ENCODE data around the gene PLCD3. TPM values are rescaled to one million over a fixed set of nuclear protein-coding genes. Genes with fewer than 3 reads are reported as not detected.

PLCD3 gene
- total and polyA plus RNA-seq, 9 of the 15 experiments (the other 6 are each of a cell fraction or from before 2014, with no cell fraction given): 0.20 to 22.6 (median 7.5) TPM

DNA sequence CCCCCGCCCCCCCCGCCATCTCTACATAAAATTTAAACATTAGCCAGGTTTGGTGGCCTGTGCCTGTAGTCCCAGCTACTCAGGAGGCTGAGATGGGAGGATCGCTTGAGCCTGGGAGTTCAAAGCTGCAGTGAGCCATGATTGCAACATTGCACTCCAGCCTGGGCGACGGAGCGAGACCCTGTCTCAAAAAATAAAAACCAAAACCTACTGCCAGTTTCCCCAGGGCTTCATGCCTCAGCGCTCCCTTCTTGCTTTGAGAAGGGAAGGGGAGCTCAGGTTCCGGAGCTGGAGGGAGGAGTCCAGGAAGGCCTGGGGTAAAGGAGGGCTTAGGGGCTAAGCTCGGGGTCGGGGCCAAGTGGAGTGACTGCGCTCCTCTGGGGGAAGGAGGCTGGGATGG, 20.5 kb downstream of the PLCD3 start (continued):
- TF ChIP-seq ZHX1 (conservative IDR thresholded peaks at IDR 0.05; ENCODE audit: low read length): no peak

DNA sequence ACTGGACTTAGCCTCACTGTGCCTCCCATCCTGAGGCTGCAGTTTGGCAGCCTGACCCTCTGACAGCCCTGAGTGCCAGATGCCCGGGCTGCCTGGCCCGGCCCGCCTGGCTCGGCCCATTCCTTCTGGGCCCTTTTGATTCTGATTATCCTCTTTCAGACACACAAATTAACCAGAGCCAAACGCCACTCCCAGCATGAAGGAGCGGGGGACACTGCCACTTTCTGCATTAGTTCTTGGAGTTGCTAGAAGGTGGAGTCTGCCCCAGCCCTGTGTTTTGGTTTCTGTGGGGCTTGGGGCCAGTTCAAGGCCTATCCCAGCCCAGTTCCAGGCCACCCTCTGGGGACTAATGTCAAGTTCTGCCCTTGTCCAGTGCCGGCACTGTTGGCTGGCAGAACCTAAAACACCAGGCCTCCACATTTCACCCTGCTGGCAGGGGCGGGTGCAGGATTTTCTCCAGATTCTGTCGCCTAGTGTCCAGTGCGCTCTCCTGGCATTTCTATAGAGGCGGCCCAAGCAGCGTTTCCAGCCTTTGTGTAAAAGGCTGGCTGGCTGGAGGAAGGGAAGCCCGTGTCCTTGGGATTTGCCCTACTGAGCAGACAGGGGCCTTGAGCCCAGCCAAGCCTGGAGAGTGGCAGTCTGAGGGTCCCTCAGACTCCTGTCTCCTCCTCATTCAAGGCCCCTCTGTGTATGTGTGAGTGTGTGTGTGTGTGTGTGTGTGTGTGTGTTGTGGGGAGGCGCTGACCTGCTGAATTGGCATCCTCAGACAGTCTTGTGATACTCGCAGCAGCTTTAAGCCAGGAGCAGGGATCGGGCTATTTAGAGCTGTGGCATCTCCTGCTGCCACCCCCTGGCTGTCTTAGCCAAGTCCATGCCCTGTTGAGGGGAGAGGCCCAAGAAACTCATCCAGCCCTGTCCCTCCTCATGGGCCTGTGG, 21.4 kb downstream of the PLCD3 start:
- H3K27ac ChIP-seq (ENCODE audit: extremely low read depth, low read depth, low read length): no peak overlapping the region
- no peak overlapping the region for H3K4me2 ChIP-seq (ENCODE audit: insufficient read depth, low read length)
- H3K4me1 ChIP-seq (replicated peaks in 1 of 2; ENCODE audit: control insufficient read depth in 2 of 2, insufficient read depth in 2 of 2, low read length in 2 of 2): peaks cover 0 to 17% of the 10 kb centered on the region in 2 experiments; a peak in 1 of 5 replicates
- no peak for DNase-seq (ENCODE audit: extremely low read depth in 1 of 4, low spot score in 3 of 4)
- ChIA-PET CTCF (ENCODE audit: low intra/inter-chr PET ratio) (no interaction called here), POLR2A (no interaction called here)
- peaks cover 32% of the 10 kb centered on the region for H3K36me3 ChIP-seq (ENCODE audit: control insufficient read depth, insufficient read depth, low read length)
- no peaks in the 10 kb centered on the region for H3K9me1 ChIP-seq (ENCODE audit: control insufficient read depth, insufficient read depth, low read length)
- TF ChIP-seq USF2 (CRISPR knock-in tag; IDR thresholded peaks at IDR 0.05): no peak
- peak; percentile 30 for TF ChIP-seq POLR2G (IDR thresholded peaks at IDR 0.05; ENCODE audit: low read depth, low read length)
- no peak for TF ChIP-seq XRCC5 (IDR thresholded peaks at IDR 0.05; ENCODE audit: low read depth, low read length)
- no peaks in the 10 kb centered on the region for H3K79me2 ChIP-seq (ENCODE audit: control insufficient read depth, insufficient read depth, low read length)
- H3K9me3 ChIP-seq (replicated peaks; ENCODE audit: control insufficient read depth, insufficient read depth, low read depth, low read length): no peaks in the 10 kb centered on the region
- no peak for FAIRE-seq
- intact Hi-C loops (cut with micrococcal nuclease): no loop called here
- H3K27me3 ChIP-seq (ENCODE audit: control insufficient read depth in 2 of 2, insufficient read depth in 2 of 2, low read length in 2 of 2): no peaks in the 10 kb centered on the region
- no peak for ATAC-seq
- no TSS peak for BruUV-seq (replicated peaks)
- no peak overlapping the region for H2AFZ ChIP-seq (ENCODE audit: low read depth, low read length)
- H3K4me3 ChIP-seq: no peak overlapping the region
- 0 out of 4 replicates have a peak overlapping the region, but pooled peaks of 1 of the 2 experiments have one; percentile 23 for H3K9ac ChIP-seq (ENCODE audit: insufficient read depth in 1 of 2, low read depth in 2 of 2, low read length in 2 of 2)
- in situ Hi-C loops (cut with MboI): no loop called here
- peaks cover 16% of the 10 kb centered on the region; the same call in 1 of the 2 replicates for H4K20me1 ChIP-seq (replicated peaks; ENCODE audit: control insufficient read depth, insufficient read depth, low read length)
- 75% methylated on average over 9 of the region's 16 CpGs for WGBS (ENCODE audit: insufficient coverage, low coverage, missing lambda C conversion rate)

All from K562 (cell line).